Measurements from ENCODE around the gene OR56B1.
"Not testable (repeated sequence)": the region's sequence is repeated elsewhere in the genome, so short reads cannot be mapped to it uniquely, and the experiment has no call there.

OR56B1 gene

GRCh38 chr11:5736396-5736795 lies at the start of gene OR56B1:
Gene OR56B1, plus strand, starts transcription at chr11:5736448. Its CDS starts 69 bp downstream, at chr11:5736517.
- no peak for DNase-seq (ENCODE audit: low spot score)

GRCh38 chr11:5688482-5688881 lies 47.8 kb upstream of the OR56B1 start:
- no peak for DNase-seq (ENCODE audit: low spot score)

- DNase-seq (ENCODE audit: low spot score), result no peak
Measured at GRCh38 chr11:5689551-5689983, 46.7 kb upstream of the OR56B1 start, which contains the start of gene TRIM22. Gene TRIM22, plus strand, starts transcription at chr11:5689790. Its CDS starts 6,443 bp downstream, at chr11:5696233.

- no peak for DNase-seq (ENCODE audit: low spot score)
Measured at GRCh38 chr11:5690216-5690615, 46.0 kb upstream of the OR56B1 start.

GRCh38 chr11:5690736-5691135 lies 45.5 kb upstream of the OR56B1 start:
- no peak for DNase-seq (ENCODE audit: low spot score)

- DNase-seq (ENCODE audit: low spot score), result not testable (repeated sequence)
Measured at GRCh38 chr11:5691238-5691963, 44.8 kb upstream of the OR56B1 start.

- no peak for DNase-seq (ENCODE audit: low spot score)
Measured at GRCh38 chr11:5691964-5692361, 44.3 kb upstream of the OR56B1 start.

- DNase-seq (ENCODE audit: low spot score), result no peak
Measured at GRCh38 chr11:5694642-5695041, 41.6 kb upstream of the OR56B1 start.

GRCh38 chr11:5695580-5695979 lies 40.7 kb upstream of the OR56B1 start:
- DNase-seq (ENCODE audit: low spot score), result no peak

GRCh38 chr11:5696210-5696609 lies 40.0 kb upstream of the OR56B1 start:
- DNase-seq (ENCODE audit: low spot score), result no peak

- DNase-seq (ENCODE audit: low spot score), result no peak
Measured at GRCh38 chr11:5698281-5698680, 38.0 kb upstream of the OR56B1 start.

- DNase-seq (ENCODE audit: low spot score), result no peak
Measured at GRCh38 chr11:5700421-5701054, 35.7 kb upstream of the OR56B1 start.

- DNase-seq (ENCODE audit: low spot score), result no peak
Measured at GRCh38 chr11:5701055-5701577, 35.1 kb upstream of the OR56B1 start.

GRCh38 chr11:5703741-5704536 lies 32.3 kb upstream of the OR56B1 start:
- DNase-seq (ENCODE audit: low spot score), result no peak

GRCh38 chr11:5705688-5706087 lies 30.6 kb upstream of the OR56B1 start:
- DNase-seq (ENCODE audit: low spot score), result no peak

- DNase-seq (ENCODE audit: low spot score), result no peak
Measured at GRCh38 chr11:5712507-5712906, 23.7 kb upstream of the OR56B1 start.

- DNase-seq (ENCODE audit: low spot score), result no peak
Measured at GRCh38 chr11:5713695-5714094, 22.6 kb upstream of the OR56B1 start.

GRCh38 chr11:5716518-5716917 lies 19.7 kb upstream of the OR56B1 start:
- DNase-seq (ENCODE audit: low spot score), result not testable (repeated sequence)

GRCh38 chr11:5719703-5720495 lies 16.3 kb upstream of the OR56B1 start:
- DNase-seq (ENCODE audit: low spot score), result no peak

- DNase-seq (ENCODE audit: low spot score), result no peak
Measured at GRCh38 chr11:5722622-5723021, 13.6 kb upstream of the OR56B1 start.

GRCh38 chr11:5726351-5726750 lies 9.9 kb upstream of the OR56B1 start:
- DNase-seq (ENCODE audit: low spot score), result no peak

- DNase-seq (ENCODE audit: low spot score), result no peak
Measured at GRCh38 chr11:5727691-5728090, 8.6 kb upstream of the OR56B1 start.

Data from ecto neural progenitor cell (in vitro differentiated cells).